ENCODE measurements around the gene ADARB2.

Gene ADARB2

GRCh38 chr10:1536341-1536740, 201.0 kb downstream of the ADARB2 start:
- Histone ChIP-seq H3K36me3 (no peaks in the 10 kb centered on the region), H3K9me3 (no peaks in the 10 kb centered on the region), H3K4me3 (ENCODE audit: low read depth in 1 of 2, low read length in 1 of 2) (no peak overlapping the region), H3K27ac (no peak overlapping the region), H3K4me1 (ENCODE audit: control insufficient read depth in 1 of 2, insufficient read depth in 1 of 2, low read depth in 1 of 2, low read length in 1 of 2) (no peaks in the 10 kb centered on the region), H3K27me3 (no peaks in the 10 kb centered on the region)
- TF ChIP-seq CTCF (IDR thresholded peaks at IDR 0.05): no peak

GRCh38 chr10:1535301-1535965, 201.9 kb downstream of the ADARB2 start:
- no peaks in the 10 kb centered on the region for H3K4me1 ChIP-seq (ENCODE audit: control insufficient read depth in 1 of 2, insufficient read depth in 1 of 2, low read depth in 1 of 2, low read length in 1 of 2)
- H3K4me3 ChIP-seq (ENCODE audit: low read depth in 1 of 2, low read length in 1 of 2): no peak overlapping the region
- no peaks in the 10 kb centered on the region for H3K27me3 ChIP-seq
- no peak for TF ChIP-seq CTCF (IDR thresholded peaks at IDR 0.05)
- no peaks in the 10 kb centered on the region for H3K36me3 ChIP-seq
- H3K9me3 ChIP-seq: no peaks in the 10 kb centered on the region
- no peak overlapping the region for H3K27ac ChIP-seq

GRCh38 chr10:1534820-1535219, 202.5 kb downstream of the ADARB2 start:
- no peak overlapping the region for H3K27ac ChIP-seq
- H3K27me3 ChIP-seq: no peaks in the 10 kb centered on the region
- H3K36me3 ChIP-seq: no peaks in the 10 kb centered on the region
- H3K4me3 ChIP-seq (ENCODE audit: low read depth in 1 of 2, low read length in 1 of 2): no peak overlapping the region
- TF ChIP-seq CTCF (IDR thresholded peaks at IDR 0.05): no peak
- no peaks in the 10 kb centered on the region for H3K9me3 ChIP-seq
- no peaks in the 10 kb centered on the region for H3K4me1 ChIP-seq (ENCODE audit: control insufficient read depth in 1 of 2, insufficient read depth in 1 of 2, low read depth in 1 of 2, low read length in 1 of 2)

GRCh38 chr10:1532636-1533035, 204.7 kb downstream of the ADARB2 start:
- Histone ChIP-seq H3K4me1 (ENCODE audit: control insufficient read depth in 1 of 2, insufficient read depth in 1 of 2, low read depth in 1 of 2, low read length in 1 of 2) (no peaks in the 10 kb centered on the region), H3K27me3 (no peaks in the 10 kb centered on the region), H3K36me3 (no peaks in the 10 kb centered on the region), H3K4me3 (ENCODE audit: low read depth in 1 of 2, low read length in 1 of 2) (no peak overlapping the region), H3K27ac (no peak overlapping the region), H3K9me3 (no peaks in the 10 kb centered on the region)
- no peak for TF ChIP-seq CTCF (IDR thresholded peaks at IDR 0.05)

GRCh38 chr10:1531883-1532597, 205.3 kb downstream of the ADARB2 start:
- Histone ChIP-seq H3K27ac (no peak overlapping the region), H3K4me1 (ENCODE audit: control insufficient read depth in 1 of 2, insufficient read depth in 1 of 2, low read depth in 1 of 2, low read length in 1 of 2) (no peaks in the 10 kb centered on the region), H3K4me3 (ENCODE audit: low read depth in 1 of 2, low read length in 1 of 2) (no peak overlapping the region), H3K36me3 (no peaks in the 10 kb centered on the region), H3K27me3 (no peaks in the 10 kb centered on the region), H3K9me3 (no peaks in the 10 kb centered on the region)
- TF ChIP-seq CTCF (IDR thresholded peaks at IDR 0.05): no peak
